ENCODE data around the gene MYO7A.

Gene MYO7A

GRCh38 chr11:77125695-77126094 lies 2.4 kb upstream of the MYO7A start:
- no peak overlapping the region for H3K4me3 ChIP-seq (ENCODE audit: low read depth, low read length)
- in situ Hi-C loops (cut with HindIII; ENCODE audit: low sequenced_read_pairs), result no loop called here
- no peak for TF ChIP-seq CTCF (IDR thresholded peaks at IDR 0.05; ENCODE audit: low read depth, low read length, missing control alignments)
- DNase-seq (ENCODE audit: low read depth), result no peak

- no peak for DNase-seq (ENCODE audit: low read depth)
- no peak for TF ChIP-seq CTCF (IDR thresholded peaks at IDR 0.05; ENCODE audit: low read depth, low read length, missing control alignments)
- H3K4me3 ChIP-seq (ENCODE audit: low read depth, low read length), result no peak overlapping the region
- in situ Hi-C loops (cut with HindIII; ENCODE audit: low sequenced_read_pairs), result no loop called here
Observed at GRCh38 chr11:77126156-77126775, 1.8 kb upstream of the MYO7A start.

DNA sequence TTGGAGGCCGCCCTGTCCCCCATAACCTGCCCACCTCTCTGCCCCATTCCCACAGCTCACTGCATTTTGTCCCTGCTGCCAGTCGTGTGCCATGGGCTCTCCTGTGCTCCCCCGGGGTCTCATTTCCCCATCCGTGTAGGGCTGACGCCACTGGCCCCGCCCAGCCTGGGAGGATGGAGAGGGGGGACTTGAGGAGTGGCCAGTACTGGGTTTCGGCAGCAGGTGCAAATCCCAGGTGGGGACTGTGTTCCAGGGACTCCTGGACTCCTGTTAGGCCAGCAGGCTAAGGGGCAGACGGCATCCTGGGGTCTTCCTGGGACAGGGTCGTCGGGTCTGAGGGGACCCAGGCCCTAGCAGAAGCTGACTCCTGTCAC lies 1.2 kb upstream of the MYO7A start:
- in situ Hi-C loops (cut with HindIII; ENCODE audit: low sequenced_read_pairs), result no loop called here
- no peak for DNase-seq (ENCODE audit: low read depth)
- H3K4me3 ChIP-seq (ENCODE audit: low read depth, low read length), result peak overlapping the region; percentile 40
- no peak for TF ChIP-seq CTCF (IDR thresholded peaks at IDR 0.05; ENCODE audit: low read depth, low read length, missing control alignments)

DNA sequence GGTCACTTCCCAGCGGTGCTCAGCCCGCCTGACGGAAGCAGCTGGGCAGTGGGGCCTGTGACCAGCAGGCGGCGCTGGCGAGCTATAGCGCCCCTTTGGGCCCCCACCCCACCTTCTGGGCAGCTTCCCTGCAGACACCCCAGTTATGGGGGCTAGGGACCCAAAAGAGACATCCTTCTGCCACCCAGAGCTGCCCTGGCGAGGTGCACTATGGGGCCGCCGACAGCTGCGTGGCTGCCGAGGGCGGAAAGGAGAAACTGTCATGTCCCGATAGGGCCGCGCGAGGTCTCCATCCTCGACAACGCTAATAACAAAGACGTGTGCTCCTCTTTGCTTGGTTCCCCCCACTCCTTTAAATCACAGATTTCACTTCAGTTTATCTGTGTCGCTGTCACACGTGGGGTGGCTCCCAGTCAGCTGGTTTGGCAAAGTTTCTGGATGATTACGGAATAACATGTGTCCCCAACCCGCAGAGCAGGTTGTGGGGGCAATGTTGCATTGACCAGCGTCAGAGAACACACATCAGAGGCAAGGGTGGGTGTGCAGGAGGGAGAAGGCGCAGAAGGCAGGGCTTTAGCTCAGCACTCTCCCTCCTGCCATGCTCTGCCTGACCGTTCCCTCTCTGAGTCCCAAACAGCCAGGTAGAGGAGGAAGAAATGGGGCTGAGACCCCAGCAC lies 673 bp upstream of the MYO7A start:
- peak; percentile 99 for TF ChIP-seq CTCF (IDR thresholded peaks at IDR 0.05; ENCODE audit: low read depth, low read length, missing control alignments)
- DNase-seq (ENCODE audit: low read depth), result no peak
- H3K4me3 ChIP-seq (ENCODE audit: low read depth, low read length), result peak overlapping the region; percentile 40
- in situ Hi-C loops (cut with HindIII; ENCODE audit: low sequenced_read_pairs), result no loop called here

- in situ Hi-C loops (cut with HindIII; ENCODE audit: low sequenced_read_pairs), result no loop called here
- TF ChIP-seq CTCF (IDR thresholded peaks at IDR 0.05; ENCODE audit: low read depth, low read length, missing control alignments), result no peak
- no peak for DNase-seq (ENCODE audit: low read depth)
- no peak overlapping the region for H3K4me3 ChIP-seq (ENCODE audit: low read depth, low read length)
Observed at GRCh38 chr11:77129069-77129841, 1.2 kb downstream of the MYO7A start.

- H3K4me3 ChIP-seq (ENCODE audit: low read depth, low read length), result no peak overlapping the region
- no peak for TF ChIP-seq CTCF (IDR thresholded peaks at IDR 0.05; ENCODE audit: low read depth, low read length, missing control alignments)
- no peak for DNase-seq (ENCODE audit: low read depth)
- in situ Hi-C loops (cut with HindIII; ENCODE audit: low sequenced_read_pairs), result no loop called here
Observed at GRCh38 chr11:77129842-77130756, 2.1 kb downstream of the MYO7A start.

All from astrocyte of the cerebellum (primary cell).